ENCODE measurements around the gene SLC25A47.

The SLC25A47 gene

GRCh38 chr14:100336618-100337530 is 13.7 kb downstream of the SLC25A47 start:
- Histone ChIP-seq H2BK15ac (ENCODE audit: low read depth, poor library complexity, severe bottlenecking) (no peak overlapping the region), H3K27me3 (ENCODE audit: control insufficient read depth in 1 of 2, insufficient read depth in 1 of 2, low read length in 2 of 2) (no peaks in the 10 kb centered on the region), H2BK12ac (ENCODE audit: low read length in 2 of 2) (no peak overlapping the region), H3K4me1 (ENCODE audit: control insufficient read depth, insufficient read depth, low read depth, low read length) (peaks cover 10% of the 10 kb centered on the region), H3K79me1 (replicated peaks; ENCODE audit: low read length, poor library complexity, severe bottlenecking) (peaks cover 2% of the 10 kb centered on the region), H3K27ac (ENCODE audit: low read length, poor library complexity, severe bottlenecking) (no peak overlapping the region), H3K9me3 (ENCODE audit: control insufficient read depth, low read length) (no peaks in the 10 kb centered on the region), H2AFZ (ENCODE audit: low read depth, low read length) (no peak overlapping the region), H4K8ac (ENCODE audit: low read length) (peak overlapping the region; percentile 14), H3K36me3 (ENCODE audit: control insufficient read depth in 1 of 2, insufficient read depth in 2 of 2, low read depth in 1 of 2, low read length in 2 of 2) (peaks cover 51 to 54% of the 10 kb centered on the region in 2 experiments), H3K4me2 (ENCODE audit: low read length, poor library complexity, severe bottlenecking) (no peak overlapping the region), H3K9ac (ENCODE audit: low read length) (no peak overlapping the region), H2BK120ac (ENCODE audit: low read depth, low read length) (no peak overlapping the region), H3K23ac (ENCODE audit: low read length in 2 of 2) (no peak overlapping the region), H3K4me3 (ENCODE audit: insufficient read depth in 1 of 2, low read depth in 1 of 2, low read length in 2 of 2) (no peak overlapping the region), H2AK5ac (ENCODE audit: low read length, severe bottlenecking) (no peak overlapping the region), H4K91ac (ENCODE audit: low read length) (no peak overlapping the region), H3K4ac (ENCODE audit: low read depth in 1 of 2, low read length in 2 of 2) (no peak overlapping the region), H2BK5ac (ENCODE audit: low read depth, low read length, poor library complexity, severe bottlenecking) (no peak overlapping the region), H3K14ac (ENCODE audit: low read length in 2 of 2) (no peak overlapping the region), H3K18ac (ENCODE audit: low read depth in 1 of 2, low read length in 2 of 2) (no peak overlapping the region)
- no peak for DNase-seq
- 96% methylated on average over 17 of the region's 18 CpGs for WGBS

DNA sequence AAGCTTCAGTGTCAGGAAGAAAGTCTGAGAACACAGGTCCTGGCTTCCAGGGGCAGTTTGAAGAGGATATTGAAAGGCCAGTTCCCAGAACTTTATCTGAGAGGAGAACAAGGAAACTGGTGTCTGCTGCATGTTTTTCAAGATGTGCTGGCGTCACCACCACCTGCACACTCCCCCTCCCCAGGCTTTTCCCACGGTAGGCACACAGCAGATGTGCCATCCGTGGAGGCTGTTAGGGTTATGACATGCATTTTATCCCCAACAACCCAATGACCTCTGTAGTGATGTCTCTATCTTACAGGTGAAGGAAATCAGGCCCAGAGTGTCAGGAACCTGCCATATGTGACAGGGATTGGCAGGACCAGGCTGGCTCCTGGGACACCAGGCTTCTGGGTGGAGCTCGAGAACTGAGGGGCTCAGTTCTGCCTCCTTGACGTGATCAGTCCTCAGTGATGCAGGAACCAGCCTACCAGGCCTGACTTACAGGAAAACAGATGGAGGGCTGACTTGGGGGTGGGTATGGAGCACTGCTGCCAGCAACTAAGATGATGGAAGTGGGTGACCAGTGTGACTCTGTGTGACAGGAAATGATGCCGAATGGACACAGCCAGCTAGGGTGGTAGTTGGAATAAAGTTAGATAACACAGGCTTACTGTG is 16.8 kb downstream of the SLC25A47 start:
- peak overlapping the region in 1 of 2 experiments; percentile 75 for H2BK12ac ChIP-seq (ENCODE audit: low read length in 2 of 2)
- H3K36me3 ChIP-seq (ENCODE audit: control insufficient read depth in 1 of 2, insufficient read depth in 2 of 2, low read depth in 1 of 2, low read length in 2 of 2): peaks cover 38 to 51% of the 10 kb centered on the region in 2 experiments
- H2AK5ac ChIP-seq (ENCODE audit: low read length, severe bottlenecking): peak overlapping the region; percentile 35
- peak overlapping the region in 1 of 2 experiments; percentile 29 for H3K4ac ChIP-seq (ENCODE audit: low read depth in 1 of 2, low read length in 2 of 2)
- H3K14ac ChIP-seq (ENCODE audit: low read length in 2 of 2): no peak overlapping the region
- no peak overlapping the region for H3K9ac ChIP-seq (ENCODE audit: low read length)
- H3K4me2 ChIP-seq (ENCODE audit: low read length, poor library complexity, severe bottlenecking): no peak overlapping the region
- DNase-seq: no peak
- H3K23ac ChIP-seq (ENCODE audit: low read length in 2 of 2): no peak overlapping the region
- peaks cover 2% of the 10 kb centered on the region for H3K79me1 ChIP-seq (replicated peaks; ENCODE audit: low read length, poor library complexity, severe bottlenecking)
- H3K18ac ChIP-seq (ENCODE audit: low read depth in 1 of 2, low read length in 2 of 2): no peak overlapping the region
- H3K27ac ChIP-seq (ENCODE audit: low read length, poor library complexity, severe bottlenecking): no peak overlapping the region
- no peaks in the 10 kb centered on the region for H3K9me3 ChIP-seq (ENCODE audit: control insufficient read depth, low read length)
- peak overlapping the region; percentile 52 for H4K91ac ChIP-seq (ENCODE audit: low read length)
- H4K8ac ChIP-seq (ENCODE audit: low read length): peak overlapping the region; percentile 40
- H3K27me3 ChIP-seq (ENCODE audit: control insufficient read depth in 1 of 2, insufficient read depth in 1 of 2, low read length in 2 of 2): no peaks in the 10 kb centered on the region
- H2BK5ac ChIP-seq (ENCODE audit: low read depth, low read length, poor library complexity, severe bottlenecking): no peak overlapping the region
- H3K4me1 ChIP-seq (ENCODE audit: control insufficient read depth, insufficient read depth, low read depth, low read length): peaks cover 14% of the 10 kb centered on the region
- no peak overlapping the region for H2BK120ac ChIP-seq (ENCODE audit: low read depth, low read length)
- H2BK15ac ChIP-seq (ENCODE audit: low read depth, poor library complexity, severe bottlenecking): no peak overlapping the region
- WGBS: 98% methylated on average over 6 of the region's 6 CpGs
- no peak overlapping the region for H2AFZ ChIP-seq (ENCODE audit: low read depth, low read length)
- no peak overlapping the region for H3K4me3 ChIP-seq (ENCODE audit: insufficient read depth in 1 of 2, low read depth in 1 of 2, low read length in 2 of 2)

- no peak overlapping the region for H2BK15ac ChIP-seq (ENCODE audit: low read depth, poor library complexity, severe bottlenecking)
Observed at GRCh38 chr14:100340423-100340813, 17.3 kb downstream of the SLC25A47 start.

More at GRCh38 chr14:100340423-100340813, 17.3 kb downstream of the SLC25A47 start:
- Histone ChIP-seq H3K18ac (ENCODE audit: low read depth in 1 of 2, low read length in 2 of 2) (peak overlapping the region; percentile 20 to 35), H3K9ac (ENCODE audit: low read length) (no peak overlapping the region), H3K4me1 (ENCODE audit: control insufficient read depth, insufficient read depth, low read depth, low read length) (peaks cover 14% of the 10 kb centered on the region), H4K91ac (ENCODE audit: low read length) (peak overlapping the region; percentile 48), H3K4ac (ENCODE audit: low read depth in 1 of 2, low read length in 2 of 2) (no peak overlapping the region), H2BK12ac (ENCODE audit: low read length in 2 of 2) (no peak overlapping the region), H2BK120ac (ENCODE audit: low read depth, low read length) (no peak overlapping the region), H3K4me2 (ENCODE audit: low read length, poor library complexity, severe bottlenecking) (no peak overlapping the region), H3K36me3 (ENCODE audit: control insufficient read depth in 1 of 2, insufficient read depth in 2 of 2, low read depth in 1 of 2, low read length in 2 of 2) (peaks cover 35 to 49% of the 10 kb centered on the region in 2 experiments), H3K79me1 (replicated peaks; ENCODE audit: low read length, poor library complexity, severe bottlenecking) (peaks cover 2% of the 10 kb centered on the region), H3K9me3 (ENCODE audit: control insufficient read depth, low read length) (no peaks in the 10 kb centered on the region), H4K8ac (ENCODE audit: low read length) (peak overlapping the region; percentile 63), H2AK5ac (ENCODE audit: low read length, severe bottlenecking) (peak overlapping the region; percentile 78), H2BK5ac (ENCODE audit: low read depth, low read length, poor library complexity, severe bottlenecking) (no peak overlapping the region), H3K14ac (ENCODE audit: low read length in 2 of 2) (no peak overlapping the region), H2AFZ (ENCODE audit: low read depth, low read length) (no peak overlapping the region), H3K23ac (ENCODE audit: low read length in 2 of 2) (no peak overlapping the region), H3K4me3 (ENCODE audit: insufficient read depth in 1 of 2, low read depth in 1 of 2, low read length in 2 of 2) (no peak overlapping the region), H3K27me3 (ENCODE audit: control insufficient read depth in 1 of 2, insufficient read depth in 1 of 2, low read length in 2 of 2) (no peaks in the 10 kb centered on the region), H3K27ac (ENCODE audit: low read length, poor library complexity, severe bottlenecking) (peak overlapping the region; percentile 1)
- DNase-seq: no peak
- WGBS: 82% methylated on average over 6 of the region's 6 CpGs

Measured in mesenchymal stem cell (in vitro differentiated cells and primary cell).